ACC112 (cell line): Measurements from ENCODE around the gene C3orf18.

ENCODE experiments used
- H2AFZ ChIP-seq: fragments of 200-600 bp; sonication (generic); one replicate; pipeline ENCODE4 v1.6.0; 2017; ENCODE audit warnings: antibody characterized with exemption, low read length; ENCODE audit not compliant: unreplicated experiment
- H3K27ac ChIP-seq: fragments of 200-600 bp; sonication (generic); 2 replicates; pipeline ENCODE4 v1.5.1; 2014; ENCODE audit warnings: low read depth, mild to moderate bottlenecking, antibody characterized with exemption, low read length, moderate library complexity
- H3K27me3 ChIP-seq: fragments of 200-600 bp; sonication (generic); 2 replicates; pipeline ENCODE4 v1.6.1; 2014; ENCODE audit warnings: mild to moderate bottlenecking, antibody characterized with exemption, low read length, moderate library complexity, mixed read lengths; ENCODE audit not compliant: insufficient read depth
- H3K36me3 ChIP-seq: fragments of 200-600 bp; sonication (generic); 2 replicates; pipeline ENCODE4 v1.6.1; 2016; ENCODE audit warnings: mild to moderate bottlenecking, antibody characterized with exemption, low read length, moderate library complexity, mixed read lengths; ENCODE audit not compliant: insufficient read depth
- H3K4me1 ChIP-seq: fragments of 200-600 bp; sonication (generic); one replicate; pipeline ENCODE4 v1.6.1; 2016; ENCODE audit warnings: low read length, mixed read lengths; ENCODE audit not compliant: insufficient read depth, unreplicated experiment, control insufficient read depth
- H3K4me3 ChIP-seq: fragments of 200-600 bp; sonication (generic); 2 replicates; pipeline ENCODE4 v1.5.1; 2014; ENCODE audit warnings: mild to moderate bottlenecking, low read depth, low read length
- H3K79me2 ChIP-seq: fragments of 200-600 bp; sonication (generic); one replicate; pipeline ENCODE4 v1.6.0; 2016; ENCODE audit warnings: low read length; ENCODE audit not compliant: control insufficient read depth, unreplicated experiment, insufficient read depth

C3orf18 gene

DNA sequence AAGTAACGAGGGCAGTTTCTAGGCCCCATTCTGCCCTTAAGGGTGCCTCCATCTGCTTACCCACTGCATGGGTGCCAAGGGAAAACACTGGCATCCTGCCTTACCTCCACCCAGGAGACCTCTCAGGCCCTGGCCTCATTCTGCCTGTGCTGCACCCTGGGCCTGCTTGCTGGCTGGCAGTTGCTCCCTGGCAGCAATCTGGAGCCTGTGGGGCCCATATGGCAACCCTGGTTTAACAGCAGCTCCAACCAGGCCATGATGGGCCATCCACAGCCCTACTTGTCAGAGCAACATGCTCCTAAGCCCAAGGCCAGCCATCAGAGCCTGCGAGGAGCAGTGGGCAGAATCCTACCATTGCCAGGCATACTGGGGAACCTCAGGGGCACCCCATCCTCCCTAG is 3.7 kb downstream of the C3orf18 start:
- H3K79me2 ChIP-seq, result no peaks in the 10 kb centered on the region
- no peak overlapping the region for H2AFZ ChIP-seq
- H3K27me3 ChIP-seq, result no peaks in the 10 kb centered on the region
- H3K27ac ChIP-seq, result no peak overlapping the region
- no peak overlapping the region for H3K4me3 ChIP-seq
- peaks cover 13% of the 10 kb centered on the region for H3K4me1 ChIP-seq
- H3K36me3 ChIP-seq, result no peaks in the 10 kb centered on the region

DNA sequence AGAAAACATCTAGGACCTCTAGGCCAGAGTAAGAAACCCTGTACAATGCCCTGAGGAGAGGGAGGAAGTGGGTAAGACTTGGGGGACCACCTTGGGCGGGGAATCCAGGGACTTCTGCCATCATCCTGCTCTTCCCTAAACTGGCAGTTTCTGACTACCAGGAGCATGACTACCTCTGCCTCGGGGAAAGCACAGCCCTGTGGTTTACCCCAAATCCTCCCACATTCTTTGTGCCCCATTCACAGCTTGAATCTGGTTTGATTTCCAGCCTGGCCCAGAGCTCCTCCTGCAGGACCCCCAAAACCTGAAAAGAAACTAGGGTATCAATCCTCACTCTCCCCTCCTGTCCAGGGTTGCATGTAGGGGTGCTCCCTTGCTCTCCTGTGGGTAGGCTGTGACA is 4.7 kb downstream of the C3orf18 start:
- Histone ChIP-seq H3K79me2 (no peaks in the 10 kb centered on the region), H3K4me3 (no peak overlapping the region), H3K27ac (no peak overlapping the region), H3K4me1 (peaks cover 9% of the 10 kb centered on the region), H3K36me3 (no peaks in the 10 kb centered on the region), H2AFZ (no peak overlapping the region), H3K27me3 (no peaks in the 10 kb centered on the region)

DNA sequence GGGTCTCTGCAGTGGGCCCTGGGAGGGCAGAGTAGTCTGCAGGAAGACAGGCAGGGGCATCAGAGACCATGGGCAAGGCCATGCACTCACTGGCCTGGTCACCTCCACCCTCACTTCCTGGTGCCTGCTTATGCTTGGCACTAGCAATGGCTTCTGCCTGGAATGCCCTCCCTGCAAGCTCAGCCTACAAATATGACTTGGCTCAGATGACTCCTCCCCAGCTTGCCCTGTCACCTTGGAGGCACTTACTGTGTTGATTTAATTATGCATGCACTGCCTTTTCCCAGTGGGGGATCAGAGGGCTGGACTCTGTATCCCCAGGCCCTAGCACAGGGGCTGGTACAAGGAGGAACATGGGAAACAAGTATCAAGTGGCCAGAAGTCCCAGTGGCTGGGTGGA is 7.8 kb downstream of the C3orf18 start:
- Histone ChIP-seq H3K4me1 (no peaks in the 10 kb centered on the region), H3K27ac (no peak overlapping the region), H3K27me3 (no peaks in the 10 kb centered on the region), H3K79me2 (no peaks in the 10 kb centered on the region), H2AFZ (no peak overlapping the region), H3K4me3 (no peak overlapping the region), H3K36me3 (no peaks in the 10 kb centered on the region)

DNA sequence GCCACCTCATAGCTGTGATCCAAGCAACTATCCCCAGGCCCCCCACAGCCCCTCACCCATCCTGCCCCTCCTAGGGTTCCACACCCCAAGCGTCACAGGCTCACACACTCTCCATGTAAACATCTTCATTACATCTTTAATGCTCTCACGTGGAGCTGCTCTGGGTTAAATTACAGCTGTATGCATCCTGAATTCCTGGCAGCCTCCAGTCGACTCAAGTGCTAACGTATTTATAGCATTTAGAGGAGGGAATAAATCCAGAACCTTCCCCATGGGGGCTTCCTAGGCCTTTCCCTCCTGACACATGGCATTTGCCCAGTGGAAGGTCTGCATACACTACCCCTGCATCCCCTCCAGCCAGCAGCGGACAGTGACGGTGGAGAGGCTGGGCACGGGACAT is 9.6 kb downstream of the C3orf18 start:
- H3K4me1 ChIP-seq, result no peaks in the 10 kb centered on the region
- H3K79me2 ChIP-seq, result no peaks in the 10 kb centered on the region
- peaks cover 3% of the 10 kb centered on the region; the same call in 1 of the 2 replicates for H3K27me3 ChIP-seq
- no peaks in the 10 kb centered on the region for H3K36me3 ChIP-seq
- no peak overlapping the region for H3K27ac ChIP-seq
- H2AFZ ChIP-seq, result no peak overlapping the region
- H3K4me3 ChIP-seq, result no peak overlapping the region

DNA sequence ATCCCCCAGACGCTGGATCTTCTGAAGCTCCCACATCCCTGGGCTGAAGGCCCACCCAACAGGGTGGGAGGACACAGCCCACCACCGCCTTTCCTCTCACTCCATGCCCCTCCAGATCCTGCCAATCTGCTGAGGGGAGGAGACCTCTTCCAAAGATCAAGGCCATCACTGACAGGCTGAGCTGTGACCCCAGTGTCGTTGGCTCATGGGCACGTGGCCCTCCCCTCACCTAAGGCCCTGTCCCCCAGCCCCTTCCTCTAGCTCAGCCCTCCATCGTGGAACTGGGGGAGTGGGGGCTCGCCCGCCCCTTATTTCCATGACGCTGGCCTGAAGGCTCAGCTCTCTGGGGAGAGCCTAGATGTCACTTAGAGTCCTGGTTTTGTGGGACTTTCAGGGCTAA is 10.4 kb downstream of the C3orf18 start:
- Histone ChIP-seq H3K4me1 (no peaks in the 10 kb centered on the region), H2AFZ (no peak overlapping the region), H3K27me3 (peaks cover 3% of the 10 kb centered on the region; the same call in 1 of the 2 replicates), H3K27ac (no peak overlapping the region), H3K4me3 (no peak overlapping the region), H3K36me3 (no peaks in the 10 kb centered on the region), H3K79me2 (no peaks in the 10 kb centered on the region)

GRCh38 chr3:50554553-50554952 is 13.0 kb downstream of the C3orf18 start:
- Histone ChIP-seq H3K27ac (no peak overlapping the region), H3K4me3 (no peak overlapping the region), H3K36me3 (no peaks in the 10 kb centered on the region), H3K4me1 (no peaks in the 10 kb centered on the region), H2AFZ (no peak overlapping the region), H3K79me2 (no peaks in the 10 kb centered on the region), H3K27me3 (peaks cover 3% of the 10 kb centered on the region; the same call in 1 of the 2 replicates)

- no peaks in the 10 kb centered on the region for H3K4me1 ChIP-seq
- no peaks in the 10 kb centered on the region for H3K79me2 ChIP-seq
- no peaks in the 10 kb centered on the region for H3K36me3 ChIP-seq
- H3K27me3 ChIP-seq, result peaks cover 3% of the 10 kb centered on the region; the same call in 1 of the 2 replicates
- no peak overlapping the region for H2AFZ ChIP-seq
- H3K4me3 ChIP-seq, result no peak overlapping the region
- H3K27ac ChIP-seq, result no peak overlapping the region
Measured at GRCh38 chr3:50552598-50552997, 14.9 kb downstream of the C3orf18 start.

- Histone ChIP-seq H3K27me3 (peaks cover 3% of the 10 kb centered on the region; the same call in 1 of the 2 replicates), H3K27ac (no peak overlapping the region), H3K4me3 (no peak overlapping the region)
Measured at GRCh38 chr3:50551681-50552435, 15.7 kb downstream of the C3orf18 start.

DNA sequence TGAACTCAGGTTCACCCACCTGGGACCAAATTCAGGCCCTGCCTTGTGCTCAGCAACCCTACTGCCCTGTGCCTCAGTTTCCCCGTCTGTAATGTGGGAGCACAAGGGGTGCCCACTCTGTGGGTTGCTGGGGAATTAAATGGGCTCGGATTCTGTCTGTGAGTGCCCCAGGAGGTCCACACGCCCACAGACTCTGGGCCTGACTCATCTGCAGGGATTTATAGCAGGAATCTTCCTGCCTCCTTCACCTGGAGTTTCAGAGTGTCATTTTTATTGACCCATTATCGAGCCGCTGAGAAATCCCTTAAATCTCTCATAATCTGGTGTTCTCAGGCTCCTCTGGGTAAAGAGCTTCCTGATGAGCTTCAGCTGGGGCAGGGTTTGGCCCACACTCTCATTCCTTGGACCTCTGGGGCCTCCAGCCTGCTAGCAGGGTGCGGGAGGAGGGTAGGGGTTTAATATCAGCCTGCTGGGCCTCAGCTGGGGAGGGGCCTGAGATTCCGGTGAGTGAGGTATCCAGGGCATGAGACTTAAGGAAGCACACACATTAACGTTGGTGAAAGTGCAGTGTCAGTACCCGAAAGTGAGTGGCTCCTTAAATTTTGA is 16.4 kb downstream of the C3orf18 start:
- H3K27ac ChIP-seq, result no peak overlapping the region

More at GRCh38 chr3:50551681-50552435, 15.7 kb downstream of the C3orf18 start:
- Histone ChIP-seq H2AFZ (no peak overlapping the region), H3K4me1 (no peaks in the 10 kb centered on the region), H3K36me3 (no peaks in the 10 kb centered on the region), H3K79me2 (no peaks in the 10 kb centered on the region)

GRCh38 chr3:50550079-50550736 is 17.3 kb downstream of the C3orf18 start:
- Histone ChIP-seq H3K27me3 (peaks cover 3% of the 10 kb centered on the region; the same call in 1 of the 2 replicates), H3K79me2 (no peaks in the 10 kb centered on the region), H2AFZ (no peak overlapping the region), H3K36me3 (no peaks in the 10 kb centered on the region), H3K27ac (no peak overlapping the region), H3K4me3 (no peak overlapping the region), H3K4me1 (no peaks in the 10 kb centered on the region)

More for the DNA sequence above, 16.4 kb downstream of the C3orf18 start:
- no peak overlapping the region for H2AFZ ChIP-seq
- H3K36me3 ChIP-seq, result no peaks in the 10 kb centered on the region
- no peaks in the 10 kb centered on the region for H3K79me2 ChIP-seq
- H3K27me3 ChIP-seq, result peaks cover 3% of the 10 kb centered on the region; the same call in 1 of the 2 replicates
- no peak overlapping the region for H3K4me3 ChIP-seq
- no peaks in the 10 kb centered on the region for H3K4me1 ChIP-seq
